ENCODE data around the gene DTWD1. TPM values are rescaled to one million over a fixed set of nuclear protein-coding genes. Genes with fewer than 3 reads are reported as not detected.
A peak's percentile ranks its signal among the peaks of the same experiment; 100 is the strongest.

The DTWD1 gene
- polyA plus RNA-seq, 1 of the 3 experiments (the other 2 are of a cell fraction) = 13.9 TPM

DNA sequence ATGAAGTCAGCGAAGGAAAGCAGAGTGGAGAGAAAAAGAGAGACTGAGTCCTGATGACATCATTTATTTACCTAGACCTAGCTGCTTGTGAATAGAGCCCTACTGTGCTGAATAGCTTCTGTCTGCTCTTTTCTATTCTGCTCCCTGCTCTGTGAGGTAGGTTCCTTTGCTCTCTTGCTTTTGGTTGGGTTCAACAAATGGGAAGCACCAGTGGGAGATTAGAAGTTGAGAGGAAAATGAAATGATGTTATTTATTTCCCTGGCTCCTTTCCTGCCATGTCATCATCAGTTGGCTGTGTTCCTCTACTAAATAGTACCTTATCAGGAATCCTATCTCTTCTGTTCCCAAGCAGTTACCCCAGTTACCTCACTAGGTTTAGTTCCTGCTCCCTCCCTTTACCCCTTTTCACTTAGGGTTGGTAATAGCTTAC lies 23.5 kb downstream of the DTWD1 start:
- ChIA-PET CTCF (interaction anchor here (1.0 to 2.0 kb wide), 3 partner anchors 12 to 409 kb away, joined by 3 to 5 read pairs (median 5); no protein-coding TSS in a partner anchor), POLR2A (no interaction called here)
- Histone ChIP-seq H3K9ac (no peak overlapping the region), H3K79me2 (ENCODE audit: insufficient read depth) (no peaks in the 10 kb centered on the region), H4K20me1 (ENCODE audit: insufficient read depth) (no peaks in the 10 kb centered on the region), H3K9me2 (no peaks in the 10 kb centered on the region), H3K27ac (ENCODE audit: low read depth in 2 of 2, low read length in 1 of 2) (no peak overlapping the region), H3F3A (replicated peaks; ENCODE audit: insufficient read depth) (peaks cover 4% of the 10 kb centered on the region), H3K4me1 (ENCODE audit: control insufficient read depth in 1 of 2, insufficient read depth in 2 of 2, low read depth in 1 of 2, low read length in 1 of 2) (peaks cover 6 to 10% of the 10 kb centered on the region in 2 experiments; a peak in 2 of 4 replicates), H2AFZ (ENCODE audit: low read depth) (no peak overlapping the region), H3K4me2 (no peak overlapping the region), H3K27me3 (ENCODE audit: insufficient read depth) (no peaks in the 10 kb centered on the region), H3K9me3 (no peaks in the 10 kb centered on the region), H3K36me3 (replicated peaks in 1 of 2; ENCODE audit: control insufficient read depth in 1 of 2, insufficient read depth in 2 of 2, low read length in 1 of 2) (peaks cover 26 to 36% of the 10 kb centered on the region in 2 experiments), H3K4me3 (ENCODE audit: low read depth in 2 of 2, low read length in 1 of 2) (no peak overlapping the region)
- 100% methylated on average over 1 of the region's 1 CpG for WGBS (ENCODE audit: low lambda C conversion rate)
- TF ChIP-seq, protein P1, sequence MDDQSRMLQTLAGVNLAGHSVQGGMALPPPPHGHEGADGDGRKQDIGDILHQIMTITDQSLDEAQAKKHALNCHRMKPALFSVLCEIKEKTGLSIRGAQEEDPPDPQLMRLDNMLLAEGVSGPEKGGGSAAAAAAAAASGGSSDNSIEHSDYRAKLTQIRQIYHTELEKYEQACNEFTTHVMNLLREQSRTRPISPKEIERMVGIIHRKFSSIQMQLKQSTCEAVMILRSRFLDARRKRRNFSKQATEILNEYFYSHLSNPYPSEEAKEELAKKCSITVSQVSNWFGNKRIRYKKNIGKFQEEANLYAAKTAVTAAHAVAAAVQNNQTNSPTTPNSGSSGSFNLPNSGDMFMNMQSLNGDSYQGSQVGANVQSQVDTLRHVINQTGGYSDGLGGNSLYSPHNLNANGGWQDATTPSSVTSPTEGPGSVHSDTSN (IDR thresholded peaks at IDR 0.05) = no peak
- TF ChIP-seq TCF12 (IDR thresholded peaks at IDR 0.05) (peak; percentile 16; the same call in 1 of the 2 replicates), FOSL2 (IDR thresholded peaks at IDR 0.05; ENCODE audit: borderline replicate concordance, low read depth) (no peak), NFIC (IDR thresholded peaks at IDR 0.05; ENCODE audit: borderline replicate concordance) (peak; percentile 67), EP300 (IDR thresholded peaks at IDR 0.05; ENCODE audit: borderline replicate concordance in 1 of 2, low read depth in 1 of 2, low read length in 1 of 2) (peak in 1 of 2 experiments; percentile 9; a peak in 1 of 4 replicates)
- TF ChIP-seq, protein P2, sequence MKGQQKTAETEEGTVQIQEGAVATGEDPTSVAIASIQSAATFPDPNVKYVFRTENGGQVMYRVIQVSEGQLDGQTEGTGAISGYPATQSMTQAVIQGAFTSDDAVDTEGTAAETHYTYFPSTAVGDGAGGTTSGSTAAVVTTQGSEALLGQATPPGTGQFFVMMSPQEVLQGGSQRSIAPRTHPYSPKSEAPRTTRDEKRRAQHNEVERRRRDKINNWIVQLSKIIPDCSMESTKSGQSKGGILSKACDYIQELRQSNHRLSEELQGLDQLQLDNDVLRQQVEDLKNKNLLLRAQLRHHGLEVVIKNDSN (IDR thresholded peaks at IDR 0.05; ENCODE audit: borderline replicate concordance, low read depth) = no peak
- no peak for DNase-seq

DNA sequence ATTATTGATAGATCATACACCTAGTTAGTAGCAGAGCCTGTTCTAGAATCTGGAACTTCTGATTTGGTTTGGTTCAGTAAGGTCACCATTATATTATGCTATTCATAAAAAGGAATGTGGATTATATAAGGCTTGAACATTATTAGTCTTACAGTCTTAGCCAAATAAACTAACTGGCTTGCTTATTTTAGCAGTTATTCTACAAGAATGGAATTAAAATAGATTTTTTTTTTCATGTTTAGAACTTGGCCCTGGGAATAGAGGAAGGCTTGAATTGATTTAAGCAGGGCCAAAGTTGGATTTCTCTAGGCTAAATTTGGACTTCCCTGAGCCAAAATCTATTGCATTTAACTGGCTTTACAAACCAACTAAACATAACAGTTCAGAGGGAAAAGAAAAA lies 24.4 kb downstream of the DTWD1 start:
- Histone ChIP-seq H3K36me3 (replicated peaks in 1 of 2; ENCODE audit: control insufficient read depth in 1 of 2, insufficient read depth in 2 of 2, low read length in 1 of 2) (peaks cover 24 to 35% of the 10 kb centered on the region in 2 experiments), H3K9ac (no peak overlapping the region), H3K4me1 (ENCODE audit: control insufficient read depth in 1 of 2, insufficient read depth in 2 of 2, low read depth in 1 of 2, low read length in 1 of 2) (peaks cover 6 to 10% of the 10 kb centered on the region in 2 experiments; a peak in 2 of 4 replicates), H3K9me3 (no peaks in the 10 kb centered on the region), H3K79me2 (ENCODE audit: insufficient read depth) (no peaks in the 10 kb centered on the region), H2AFZ (ENCODE audit: low read depth) (no peak overlapping the region), H3K4me3 (ENCODE audit: low read depth in 2 of 2, low read length in 1 of 2) (no peak overlapping the region), H3K27ac (ENCODE audit: low read depth in 2 of 2, low read length in 1 of 2) (peak overlapping the region in 1 of 2 experiments; percentile 8; a peak in 1 of 4 replicates), H3K4me2 (no peak overlapping the region), H3F3A (replicated peaks; ENCODE audit: insufficient read depth) (peaks cover 4% of the 10 kb centered on the region), H4K20me1 (ENCODE audit: insufficient read depth) (no peaks in the 10 kb centered on the region), H3K9me2 (no peaks in the 10 kb centered on the region), H3K27me3 (ENCODE audit: insufficient read depth) (no peaks in the 10 kb centered on the region)
- ChIA-PET CTCF (interaction anchor here (0.9 to 2.0 kb wide), 4 partner anchors 13 to 410 kb away, joined by 3 to 5 read pairs (median 4); no protein-coding TSS in a partner anchor), POLR2A (no interaction called here)
- DNase-seq = no peak
- no peak for TF ChIP-seq SIN3A (IDR thresholded peaks at IDR 0.05; ENCODE audit: borderline replicate concordance, low read depth, low read length)
- TF ChIP-seq, protein P3, sequence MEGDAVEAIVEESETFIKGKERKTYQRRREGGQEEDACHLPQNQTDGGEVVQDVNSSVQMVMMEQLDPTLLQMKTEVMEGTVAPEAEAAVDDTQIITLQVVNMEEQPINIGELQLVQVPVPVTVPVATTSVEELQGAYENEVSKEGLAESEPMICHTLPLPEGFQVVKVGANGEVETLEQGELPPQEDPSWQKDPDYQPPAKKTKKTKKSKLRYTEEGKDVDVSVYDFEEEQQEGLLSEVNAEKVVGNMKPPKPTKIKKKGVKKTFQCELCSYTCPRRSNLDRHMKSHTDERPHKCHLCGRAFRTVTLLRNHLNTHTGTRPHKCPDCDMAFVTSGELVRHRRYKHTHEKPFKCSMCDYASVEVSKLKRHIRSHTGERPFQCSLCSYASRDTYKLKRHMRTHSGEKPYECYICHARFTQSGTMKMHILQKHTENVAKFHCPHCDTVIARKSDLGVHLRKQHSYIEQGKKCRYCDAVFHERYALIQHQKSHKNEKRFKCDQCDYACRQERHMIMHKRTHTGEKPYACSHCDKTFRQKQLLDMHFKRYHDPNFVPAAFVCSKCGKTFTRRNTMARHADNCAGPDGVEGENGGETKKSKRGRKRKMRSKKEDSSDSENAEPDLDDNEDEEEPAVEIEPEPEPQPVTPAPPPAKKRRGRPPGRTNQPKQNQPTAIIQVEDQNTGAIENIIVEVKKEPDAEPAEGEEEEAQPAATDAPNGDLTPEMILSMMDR (IDR thresholded peaks at IDR 0.05) = no peak
- TF ChIP-seq RCOR1 (IDR thresholded peaks at IDR 0.05; ENCODE audit: low read length) = no peak
- TF ChIP-seq, protein P4, sequence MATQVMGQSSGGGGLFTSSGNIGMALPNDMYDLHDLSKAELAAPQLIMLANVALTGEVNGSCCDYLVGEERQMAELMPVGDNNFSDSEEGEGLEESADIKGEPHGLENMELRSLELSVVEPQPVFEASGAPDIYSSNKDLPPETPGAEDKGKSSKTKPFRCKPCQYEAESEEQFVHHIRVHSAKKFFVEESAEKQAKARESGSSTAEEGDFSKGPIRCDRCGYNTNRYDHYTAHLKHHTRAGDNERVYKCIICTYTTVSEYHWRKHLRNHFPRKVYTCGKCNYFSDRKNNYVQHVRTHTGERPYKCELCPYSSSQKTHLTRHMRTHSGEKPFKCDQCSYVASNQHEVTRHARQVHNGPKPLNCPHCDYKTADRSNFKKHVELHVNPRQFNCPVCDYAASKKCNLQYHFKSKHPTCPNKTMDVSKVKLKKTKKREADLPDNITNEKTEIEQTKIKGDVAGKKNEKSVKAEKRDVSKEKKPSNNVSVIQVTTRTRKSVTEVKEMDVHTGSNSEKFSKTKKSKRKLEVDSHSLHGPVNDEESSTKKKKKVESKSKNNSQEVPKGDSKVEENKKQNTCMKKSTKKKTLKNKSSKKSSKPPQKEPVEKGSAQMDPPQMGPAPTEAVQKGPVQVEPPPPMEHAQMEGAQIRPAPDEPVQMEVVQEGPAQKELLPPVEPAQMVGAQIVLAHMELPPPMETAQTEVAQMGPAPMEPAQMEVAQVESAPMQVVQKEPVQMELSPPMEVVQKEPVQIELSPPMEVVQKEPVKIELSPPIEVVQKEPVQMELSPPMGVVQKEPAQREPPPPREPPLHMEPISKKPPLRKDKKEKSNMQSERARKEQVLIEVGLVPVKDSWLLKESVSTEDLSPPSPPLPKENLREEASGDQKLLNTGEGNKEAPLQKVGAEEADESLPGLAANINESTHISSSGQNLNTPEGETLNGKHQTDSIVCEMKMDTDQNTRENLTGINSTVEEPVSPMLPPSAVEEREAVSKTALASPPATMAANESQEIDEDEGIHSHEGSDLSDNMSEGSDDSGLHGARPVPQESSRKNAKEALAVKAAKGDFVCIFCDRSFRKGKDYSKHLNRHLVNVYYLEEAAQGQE (IDR thresholded peaks at IDR 0.05; ENCODE audit: low read depth, low read length) = no peak
- no peak for TF ChIP-seq TCF12 (IDR thresholded peaks at IDR 0.05)
- no peak for TF ChIP-seq GABPA (IDR thresholded peaks at IDR 0.05; ENCODE audit: low read depth)
- TF ChIP-seq YY1 (IDR thresholded peaks at IDR 0.05; ENCODE audit: low read depth) = no peak
- TF ChIP-seq JUND (IDR thresholded peaks at IDR 0.05) = no peak
- TF ChIP-seq SMC3 (IDR thresholded peaks at IDR 0.05; ENCODE audit: low read depth, low read length) = no peak
- TF ChIP-seq, protein P5, sequence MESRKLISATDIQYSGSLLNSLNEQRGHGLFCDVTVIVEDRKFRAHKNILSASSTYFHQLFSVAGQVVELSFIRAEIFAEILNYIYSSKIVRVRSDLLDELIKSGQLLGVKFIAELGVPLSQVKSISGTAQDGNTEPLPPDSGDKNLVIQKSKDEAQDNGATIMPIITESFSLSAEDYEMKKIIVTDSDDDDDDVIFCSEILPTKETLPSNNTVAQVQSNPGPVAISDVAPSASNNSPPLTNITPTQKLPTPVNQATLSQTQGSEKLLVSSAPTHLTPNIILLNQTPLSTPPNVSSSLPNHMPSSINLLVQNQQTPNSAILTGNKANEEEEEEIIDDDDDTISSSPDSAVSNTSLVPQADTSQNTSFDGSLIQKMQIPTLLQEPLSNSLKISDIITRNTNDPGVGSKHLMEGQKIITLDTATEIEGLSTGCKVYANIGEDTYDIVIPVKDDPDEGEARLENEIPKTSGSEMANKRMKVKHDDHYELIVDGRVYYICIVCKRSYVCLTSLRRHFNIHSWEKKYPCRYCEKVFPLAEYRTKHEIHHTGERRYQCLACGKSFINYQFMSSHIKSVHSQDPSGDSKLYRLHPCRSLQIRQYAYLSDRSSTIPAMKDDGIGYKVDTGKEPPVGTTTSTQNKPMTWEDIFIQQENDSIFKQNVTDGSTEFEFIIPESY (IDR thresholded peaks at IDR 0.05; ENCODE audit: borderline replicate concordance, low read depth) = no peak
- no peak for TF ChIP-seq MEF2A (IDR thresholded peaks at IDR 0.05; ENCODE audit: borderline replicate concordance, low read depth)
- TF ChIP-seq, protein P1 (IDR thresholded peaks at IDR 0.05) = no peak
- TF ChIP-seq ELF1 (IDR thresholded peaks at IDR 0.05) = no peak

Measured in SK-N-SH (cell line).